B cell (primary cell): ENCODE data around the gene ZDHHC14. TPM values are rescaled to one million over a fixed set of nuclear protein-coding genes. Genes with fewer than 3 reads are reported as not detected.
A peak's percentile ranks its signal among the peaks of the same experiment; 100 is the strongest.

Source experiments
- ATAC-seq: fragments of 200-7000 bp; cut with Tn5 transposase; one replicate; pipeline ENCODE4 v1.10.0; 2021; ENCODE audit warnings: low read depth, mild to moderate bottlenecking, moderate number of reproducible peaks, moderate library complexity
- CTCF ChIA-PET: fragments of 350-600 bp; sonication (Branson Sonifier 250); formaldehyde crosslinking; loops from one replicate; lab custom pipeline; 2021; ENCODE audit warnings: antibody characterized with exemption, inconsistent platforms; lab: Charles Lee
- POLR2A ChIA-PET: fragments of 350-600 bp; sonication (Branson Sonifier 250); formaldehyde crosslinking; loops from one replicate; lab custom pipeline; 2021; ENCODE audit warnings: antibody characterized with exemption; lab: Charles Lee
- DNase-seq: peaks from one replicate; pipeline ENCODE4 v3.0.0; 2013
- H2AFZ ChIP-seq: 2 replicates; pipeline ENCODE4 v1.6.1; 2012; ENCODE audit warnings: mild to moderate bottlenecking, low read depth, low read length; ENCODE audit not compliant: insufficient read depth, poor library complexity, severe bottlenecking
- H3K27ac ChIP-seq, 2 donors: 1 replicate in 1 of 2; 2 replicates in 1 of 2; pipeline ENCODE4 v1.5.1; 2012 to 2013; ENCODE audit warnings: low read length in 2 of 2, mild to moderate bottlenecking in 2 of 2, moderate library complexity in 1 of 2
- H3K27me3 ChIP-seq, 4 experiments: fragments of 200-600 bp in 1 of 4; sonication (generic) in 1 of 4; replicated peaks in 1 of 4; 1 replicate in 2 of 4; 2 replicates in 2 of 4; pipeline versions ENCODE4 v1.6.1 to v1.7.0; 2013 to 2016; ENCODE audit warnings: low read length in 3 of 4, mild to moderate bottlenecking in 2 of 4, mixed read lengths in 1 of 4, moderate library complexity in 1 of 4; ENCODE audit not compliant: insufficient read depth in 4 of 4, control insufficient read depth in 3 of 4; ENCODE audit errors: control extremely low read depth in 1 of 4
- H3K36me3 ChIP-seq, 2 experiments: replicated peaks in 1 of 2; 1 replicate in 1 of 2; 2 replicates in 1 of 2; pipeline versions ENCODE4 v1.6.1 to v1.7.1; 2013; ENCODE audit warnings: low read length in 1 of 2; ENCODE audit not compliant: insufficient read depth in 2 of 2, control insufficient read depth in 1 of 2; ENCODE audit errors: control extremely low read depth in 1 of 2, extremely low read depth in 1 of 2
- H3K4me1 ChIP-seq, 2 donors: fragments of 200-600 bp in 1 of 2; sonication (generic) in 1 of 2; 1 replicate in 1 of 2; 2 replicates in 1 of 2; pipeline versions ENCODE4 v1.5.1 to v1.6.1; 2013 to 2017; ENCODE audit warnings: low read length in 2 of 2; ENCODE audit not compliant: control insufficient read depth in 2 of 2, insufficient read depth in 2 of 2
- H3K4me2 ChIP-seq: replicated peaks from 2 replicates; pipeline ENCODE3; 2012; ENCODE audit warnings: mild to moderate bottlenecking, low read depth, low read length; ENCODE audit not compliant: poor library complexity, severe bottlenecking
- H3K4me3 ChIP-seq, 5 experiments: fragments of 200-600 bp in 1 of 5; sonication (generic) in 1 of 5; 1 replicate in 3 of 5; 2 replicates in 2 of 5; pipeline versions ENCODE4 v1.5.1 to v1.7.0; 2011 to 2016; ENCODE audit warnings: low read length in 4 of 5, mild to moderate bottlenecking in 4 of 5, low read depth in 2 of 5, control low read depth in 1 of 5, moderate library complexity in 1 of 5; ENCODE audit not compliant: insufficient read depth in 1 of 5; ENCODE audit errors: control extremely low read depth in 1 of 5, extremely low read depth in 1 of 5
- H3K79me2 ChIP-seq: fragments of 200-600 bp; sonication (generic); one replicate; pipeline ENCODE4 v1.6.0; 2016; ENCODE audit warnings: low read length; ENCODE audit not compliant: control insufficient read depth, insufficient read depth
- H3K9ac ChIP-seq: fragments of 200-600 bp; sonication (generic); 2 replicates; pipeline ENCODE4 v1.6.1; 2017; ENCODE audit warnings: mild to moderate bottlenecking, low read length, moderate library complexity
- H3K9me3 ChIP-seq, 3 donors: one replicate each; pipeline versions ENCODE4 v1.6.1 to v1.7.1; 2013; ENCODE audit warnings: low read length in 2 of 3; ENCODE audit not compliant: control insufficient read depth in 2 of 3, insufficient read depth in 1 of 3; ENCODE audit errors: control extremely low read depth in 1 of 3
- H4K20me1 ChIP-seq: 2 replicates; pipeline ENCODE4 v1.6.0; 2012; ENCODE audit warnings: mild to moderate bottlenecking, low read length; ENCODE audit not compliant: insufficient read depth, control insufficient read depth, poor library complexity, severe bottlenecking
- H3K27ac Mint-ChIP-seq: one replicate; pipeline ENCODE4 v1.8.0; 2021; ENCODE audit warnings: mixed read lengths
- H3K27me3 Mint-ChIP-seq: one replicate; pipeline ENCODE4 v1.8.0; 2021; ENCODE audit warnings: mixed read lengths
- H3K4me1 Mint-ChIP-seq: one replicate; pipeline ENCODE4 v1.8.0; 2021; ENCODE audit warnings: mixed read lengths
- H3K4me3 Mint-ChIP-seq: one replicate; pipeline ENCODE4 v1.8.0; 2021; ENCODE audit warnings: mixed read lengths
- H3K9me3 Mint-ChIP-seq: one replicate; pipeline ENCODE4 v1.8.0; 2022; ENCODE audit warnings: mixed read lengths; ENCODE audit not compliant: insufficient read depth
- EZH2 ChIP-seq: IDR thresholded peaks from 2 replicates; pipeline ENCODE4 v1.6.1; 2012; ENCODE audit warnings: borderline replicate concordance, low read depth, mild to moderate bottlenecking, moderate library complexity, low read length; ENCODE audit not compliant: insufficient read depth, poor library complexity, severe bottlenecking
- WGBS: methylation state at CpG from one replicate; pipeline ENCODE4 v1.1.5; 2013; ENCODE audit warnings: missing lambda C conversion rate; ENCODE audit not compliant: insufficient coverage; 5-methylcytosine and 5-hydroxymethylcytosine counted together
- intact Hi-C: fragments of 100-400 bp; cut with micrococcal nuclease; formaldehyde crosslinking; loops from one replicate; pipeline ENCODE4 v1.10.0; 2022
- polyA plus RNA-seq: library from polyadenylated mRNA; depleted of rRNA; stranded (reverse); fragments of >200 nt; gene quantifications from 2 replicates; pipeline ENCODE4 v1.2.3, GENCODE V29; 2012
- total RNA-seq, 2 donors: library from RNA; stranded (reverse); fragments of 120-200 nt in 1 of 2; gene quantifications; 1 replicate in 1 of 2; 2 replicates in 1 of 2; pipeline versions ENCODE4 v1.2.3 to v1.2.4, GENCODE V29; 2013 to 2022
- TF ChIP-seq, protein P1 (sequence below): fragments of 200-600 bp; IDR thresholded peaks from one replicate; pipeline ENCODE4 v1.8.0; 2022; ENCODE audit warnings: antibody characterized with exemption, mild to moderate bottlenecking

ZDHHC14 gene
- total and polyA plus RNA-seq, 2 donors (not counting 1 experiment from before 2014, with no cell fraction given), result 8.8 to 50.4 TPM

DNA sequence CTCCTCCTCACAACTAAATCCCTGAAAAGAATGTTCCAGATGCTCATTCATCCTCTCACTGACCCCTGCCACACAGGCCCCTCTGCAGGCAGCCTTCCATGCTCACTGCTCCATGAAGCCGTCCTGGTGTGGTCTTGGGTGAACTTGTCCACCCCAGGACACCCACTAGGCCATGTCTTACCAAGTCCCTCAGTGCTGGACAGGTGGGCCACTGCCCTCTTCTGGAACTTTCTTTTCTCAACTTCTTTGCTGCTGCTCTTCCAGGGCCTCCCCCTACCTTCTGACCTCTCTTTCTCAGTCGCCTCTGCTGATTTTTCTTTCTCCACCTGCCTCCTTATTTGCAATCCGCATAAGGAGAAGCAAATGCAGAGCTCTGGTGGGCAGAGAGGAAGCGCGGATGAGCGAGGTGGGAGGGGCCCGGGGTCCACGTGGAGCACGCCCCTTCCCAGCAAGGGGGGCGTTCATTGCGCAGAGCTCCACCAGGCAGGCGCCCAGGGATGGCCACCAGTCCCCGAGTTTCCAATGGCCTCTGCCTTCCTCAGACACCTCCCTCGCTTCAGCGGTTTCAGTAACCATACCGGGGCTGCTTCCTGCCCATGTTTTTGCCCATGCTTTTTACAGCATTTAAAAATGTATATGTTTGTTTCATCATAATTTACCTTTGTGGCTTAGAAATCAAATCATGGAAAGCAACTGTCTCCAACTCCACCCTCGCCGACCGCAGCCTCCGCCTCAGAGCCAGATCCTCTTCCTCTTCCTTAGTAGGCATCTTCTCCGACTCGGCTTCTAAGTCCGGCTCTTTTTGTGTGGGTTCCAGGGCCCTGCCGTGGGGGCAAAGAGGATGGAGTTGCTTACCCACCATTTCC is 129.6 kb downstream of the ZDHHC14 start:
- peaks cover 3% of the 10 kb centered on the region for H3K9me3 Mint-ChIP-seq
- WGBS, result 50% methylated on average over 17 of the region's 24 CpGs
- CTCF ChIA-PET, result interaction anchor here (0.9 to 1.1 kb wide), 3 partner anchors 17 to 196 kb away, joined by 3 read pairs; no protein-coding TSS in a partner anchor
- intact Hi-C loops, result no loop called here
- no peaks in the 10 kb centered on the region for H3K79me2 ChIP-seq
- peak overlapping the region; percentile 73 for H3K4me2 ChIP-seq
- peak overlapping the region; percentile 62 for H2AFZ ChIP-seq
- H3K27ac Mint-ChIP-seq, result peak overlapping the region; percentile 74
- H3K36me3 ChIP-seq, result no peaks in the 10 kb centered on the region
- POLR2A ChIA-PET, result no interaction called here
- peak overlapping the region in 1 of 2 donors; percentile 26 for H3K27ac ChIP-seq
- H4K20me1 ChIP-seq, result no peaks in the 10 kb centered on the region
- peaks cover 3 to 24% of the 10 kb centered on the region in 2 donors for H3K4me1 ChIP-seq
- H3K27me3 Mint-ChIP-seq, result no peaks in the 10 kb centered on the region
- H3K4me3 ChIP-seq, result peak overlapping the region in 4 of 5 experiments; percentile 37 to 55 (median 50)
- DNase-seq (peak; percentile 30), ATAC-seq (peak; percentile 47)
- peak overlapping the region; percentile 84 for H3K4me3 Mint-ChIP-seq
- H3K4me1 Mint-ChIP-seq, result peaks cover 29% of the 10 kb centered on the region
- no peak for TF ChIP-seq EZH2
- TF ChIP-seq, protein P1, sequence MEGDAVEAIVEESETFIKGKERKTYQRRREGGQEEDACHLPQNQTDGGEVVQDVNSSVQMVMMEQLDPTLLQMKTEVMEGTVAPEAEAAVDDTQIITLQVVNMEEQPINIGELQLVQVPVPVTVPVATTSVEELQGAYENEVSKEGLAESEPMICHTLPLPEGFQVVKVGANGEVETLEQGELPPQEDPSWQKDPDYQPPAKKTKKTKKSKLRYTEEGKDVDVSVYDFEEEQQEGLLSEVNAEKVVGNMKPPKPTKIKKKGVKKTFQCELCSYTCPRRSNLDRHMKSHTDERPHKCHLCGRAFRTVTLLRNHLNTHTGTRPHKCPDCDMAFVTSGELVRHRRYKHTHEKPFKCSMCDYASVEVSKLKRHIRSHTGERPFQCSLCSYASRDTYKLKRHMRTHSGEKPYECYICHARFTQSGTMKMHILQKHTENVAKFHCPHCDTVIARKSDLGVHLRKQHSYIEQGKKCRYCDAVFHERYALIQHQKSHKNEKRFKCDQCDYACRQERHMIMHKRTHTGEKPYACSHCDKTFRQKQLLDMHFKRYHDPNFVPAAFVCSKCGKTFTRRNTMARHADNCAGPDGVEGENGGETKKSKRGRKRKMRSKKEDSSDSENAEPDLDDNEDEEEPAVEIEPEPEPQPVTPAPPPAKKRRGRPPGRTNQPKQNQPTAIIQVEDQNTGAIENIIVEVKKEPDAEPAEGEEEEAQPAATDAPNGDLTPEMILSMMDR, result no peak
- no peaks in the 10 kb centered on the region for H3K27me3 ChIP-seq
- peaks cover 0 to 11% (median 0%) of the 10 kb centered on the region in 3 donors for H3K9me3 ChIP-seq
- H3K9ac ChIP-seq, result peak overlapping the region; percentile 58
